ENCODE data around the gene KPNB1. TPM values are rescaled to one million over a fixed set of nuclear protein-coding genes. Genes with fewer than 3 reads are reported as not detected.

KPNB1 gene
- total RNA-seq, 2 experiments from 2014 or later, result 413 to 525 TPM

- ATAC-seq (no peak), DNase-seq (no peak)
- Mint-ChIP-seq H3K36me3 (peaks cover 43% of the 10 kb centered on the region), H3K4me1 (peaks cover 19% of the 10 kb centered on the region), H3K9me3 (ENCODE audit: low read depth) (no peaks in the 10 kb centered on the region), H3K27me3 (peaks cover 3% of the 10 kb centered on the region), H3K4me3 (no peak overlapping the region), H3K27ac (no peak overlapping the region)
- CTCF ChIA-PET, result interaction anchor here (0.9 to 2.5 kb wide), 9 partner anchors 9 to 134 kb away, joined by 3 to 11 read pairs (median 3); partner anchors contain the start of genes OSBPL7 and TBX21
These were observed 37.6 kb downstream of the KPNB1 start for GRCh38 chr17:47687328-47687690.

- Mint-ChIP-seq H3K36me3 (peaks cover 39% of the 10 kb centered on the region), H3K27me3 (peaks cover 3% of the 10 kb centered on the region), H3K4me3 (no peak overlapping the region), H3K9me3 (ENCODE audit: low read depth) (no peaks in the 10 kb centered on the region), H3K27ac (no peak overlapping the region), H3K4me1 (peaks cover 21% of the 10 kb centered on the region)
- ATAC-seq, result no peak
- CTCF ChIA-PET, result interaction anchor here (0.9 to 2.5 kb wide), 11 partner anchors 9 to 134 kb away, joined by 3 to 11 read pairs (median 3); partner anchors contain the start of genes OSBPL7 and TBX21
- no peak for DNase-seq
These were observed 38.0 kb downstream of the KPNB1 start for GRCh38 chr17:47687748-47688147.

- Mint-ChIP-seq H3K36me3 (peaks cover 19% of the 10 kb centered on the region), H3K9me3 (ENCODE audit: low read depth) (no peaks in the 10 kb centered on the region), H3K4me3 (no peak overlapping the region), H3K27ac (no peak overlapping the region), H3K27me3 (peaks cover 9% of the 10 kb centered on the region), H3K4me1 (peaks cover 30% of the 10 kb centered on the region)
- CTCF ChIA-PET, result interaction anchor here (1.5 to 4.3 kb wide), 2 partner anchors 10 to 100 kb away, joined by 10 to 18 read pairs; no protein-coding TSS in a partner anchor
- no peak for ATAC-seq
- DNase-seq, result no peak
These were observed 40.4 kb downstream of the KPNB1 start for GRCh38 chr17:47690121-47690520.

GRCh38 chr17:47692137-47692894, 42.6 kb downstream of the KPNB1 start:
- Mint-ChIP-seq H3K4me3 (peak overlapping the region; percentile 75), H3K9me3 (ENCODE audit: low read depth) (no peaks in the 10 kb centered on the region), H3K36me3 (no peaks in the 10 kb centered on the region), H3K27ac (no peak overlapping the region), H3K4me1 (peaks cover 31% of the 10 kb centered on the region), H3K27me3 (peaks cover 9% of the 10 kb centered on the region)
- no peak for DNase-seq
- no peak for ATAC-seq
- CTCF ChIA-PET, result interaction anchor here (0.5 to 4.3 kb wide), 8 partner anchors 12 to 109 kb away, joined by 3 to 18 read pairs (median 4); no protein-coding TSS in a partner anchor

- H3K4me1 Mint-ChIP-seq, result peaks cover 31% of the 10 kb centered on the region
- ATAC-seq, result no peak
- H3K4me3 Mint-ChIP-seq, result peak overlapping the region; percentile 75
- H3K27ac Mint-ChIP-seq, result peak overlapping the region; percentile 22
- CTCF ChIA-PET, result interaction anchor here (0.5 to 4.3 kb wide), 12 partner anchors 11 to 148 kb away, joined by 3 to 18 read pairs (median 4); partner anchors contain the start of genes SCRN2 and TBX21
- no peaks in the 10 kb centered on the region for H3K36me3 Mint-ChIP-seq
- H3K9me3 Mint-ChIP-seq (ENCODE audit: low read depth), result no peaks in the 10 kb centered on the region
- DNase-seq, result no peak
- peaks cover 9% of the 10 kb centered on the region for H3K27me3 Mint-ChIP-seq
These were observed 43.4 kb downstream of the KPNB1 start for GRCh38 chr17:47692895-47693730.

- CTCF ChIA-PET, result interaction anchor here (0.9 to 4.3 kb wide), 7 partner anchors 17 to 148 kb away, joined by 3 to 18 read pairs (median 6); partner anchors contain the start of genes SCRN2 and TBX21
- H3K9me3 Mint-ChIP-seq (ENCODE audit: low read depth), result no peaks in the 10 kb centered on the region
- peak within 1 kb of the TSS; percentile 75 for H3K4me3 Mint-ChIP-seq
- H3K27me3 Mint-ChIP-seq, result peaks cover 9% of the 10 kb centered on the region
- peak within 1 kb of the TSS; percentile 22 for H3K27ac Mint-ChIP-seq
- H3K36me3 Mint-ChIP-seq, result no peaks in the 10 kb centered on the region
- ATAC-seq (peak; percentile 38), DNase-seq (peak; percentile 57)
- peaks cover 35% of the 10 kb centered on the region for H3K4me1 Mint-ChIP-seq
These were observed 44.2 kb downstream of the KPNB1 start, which contains the start of gene TBKBP1 for GRCh38 chr17:47693731-47694580. Gene TBKBP1 (plus strand): TSS chr17:47694161. CDS start chr17:47696113, 1,952 bp downstream.

GRCh38 chr17:47694581-47695428, 45.1 kb downstream of the KPNB1 start:
- DNase-seq (no peak), ATAC-seq (peak; percentile 10)
- peaks cover 9% of the 10 kb centered on the region for H3K27me3 Mint-ChIP-seq
- peaks cover 38% of the 10 kb centered on the region for H3K4me1 Mint-ChIP-seq
- no peak overlapping the region for H3K27ac Mint-ChIP-seq
- CTCF ChIA-PET, result interaction anchor here (1.3 to 4.3 kb wide), 5 partner anchors 33 to 95 kb away, joined by 3 to 18 read pairs (median 6); partner anchors contain the start of gene TBX21
- no peaks in the 10 kb centered on the region for H3K9me3 Mint-ChIP-seq (ENCODE audit: low read depth)
- no peaks in the 10 kb centered on the region for H3K36me3 Mint-ChIP-seq
- peak overlapping the region; percentile 57 for H3K4me3 Mint-ChIP-seq

GRCh38 chr17:47695429-47696376, 46.0 kb downstream of the KPNB1 start:
- DNase-seq, result no peak
- ATAC-seq, result no peak
- Mint-ChIP-seq H3K27me3 (peaks cover 9% of the 10 kb centered on the region), H3K4me3 (peak overlapping the region; percentile 57), H3K4me1 (peaks cover 36% of the 10 kb centered on the region), H3K9me3 (ENCODE audit: low read depth) (no peaks in the 10 kb centered on the region), H3K27ac (no peak overlapping the region), H3K36me3 (no peaks in the 10 kb centered on the region)
- CTCF ChIA-PET, result interaction anchor here (1.2 to 14.9 kb wide), 6 partner anchors 21 to 94 kb away, joined by 3 to 263 read pairs (median 48); partner anchors contain the start of gene TBX21

- no peak for DNase-seq
- H3K36me3 Mint-ChIP-seq, result no peaks in the 10 kb centered on the region
- peaks cover 7% of the 10 kb centered on the region for H3K27me3 Mint-ChIP-seq
- no peaks in the 10 kb centered on the region for H3K9me3 Mint-ChIP-seq (ENCODE audit: low read depth)
- H3K4me3 Mint-ChIP-seq, result no peak overlapping the region
- ATAC-seq, result no peak
- H3K27ac Mint-ChIP-seq, result no peak overlapping the region
- peaks cover 46% of the 10 kb centered on the region for H3K4me1 Mint-ChIP-seq
- CTCF ChIA-PET, result interaction anchor here (0.7 to 14.9 kb wide), 14 partner anchors 9 to 105 kb away, joined by 3 to 263 read pairs (median 7); partner anchors contain the start of genes KPNB1 and TBX21
These were observed 47.3 kb downstream of the KPNB1 start for GRCh38 chr17:47696717-47697642.

Measured in activated CD8-positive, alpha-beta memory T cell treated with anti-CD3 and anti-CD28 coated beads, Interleukin-2, amount 10 ng/mL, durations not matched to agents 7 days and 5 days (primary cell).